Natural killer cell treated with Interleukin-12 subunit alpha and Interleukin-12 subunit beta and Interleukin-15 and Interleukin-18, amount 100 ng/mL, for 72 hours (primary cell): ENCODE results near the gene THPO. TPM values are rescaled to one million over a fixed set of nuclear protein-coding genes. Genes with fewer than 3 reads are reported as not detected.
A peak's percentile ranks its signal among the peaks of the same experiment; 100 is the strongest.

ENCODE experiments used
- ATAC-seq, 2 donors: fragments of 150-1000 bp; cut with Tn5 transposase in 1 of 2; sonication (Bioruptor Pico), chemical (Tn5 transposase) in 1 of 2; 2 replicates each; pipeline ENCODE4 v1.10.0; 2021
- DNase-seq: peaks from one replicate; pipeline ENCODE4 v3.0.0; 2022; ENCODE audit warnings: low spot score
- H3K27ac Mint-ChIP-seq, 2 donors: 1 replicate in 1 of 2; 2 replicates in 1 of 2; pipeline ENCODE4 v1.8.0; 2022; ENCODE audit warnings: mixed read lengths in 2 of 2, mild to moderate bottlenecking in 1 of 2, moderate library complexity in 1 of 2
- H3K27me3 Mint-ChIP-seq, 2 donors: 1 replicate in 1 of 2; 2 replicates in 1 of 2; pipeline ENCODE4 v1.8.0; 2022; ENCODE audit warnings: mixed read lengths in 2 of 2
- H3K36me3 Mint-ChIP-seq: one replicate; pipeline ENCODE4 v1.8.0; 2022; ENCODE audit warnings: mixed read lengths
- H3K4me1 Mint-ChIP-seq, 2 donors: 1 replicate in 1 of 2; 2 replicates in 1 of 2; pipeline ENCODE4 v1.8.0; 2022; ENCODE audit warnings: low read depth in 2 of 2, mixed read lengths in 2 of 2, mild to moderate bottlenecking in 1 of 2
- H3K4me3 Mint-ChIP-seq: one replicate; pipeline ENCODE4 v1.8.0; 2022; ENCODE audit warnings: mixed read lengths
- H3K9me3 Mint-ChIP-seq: 2 replicates; pipeline ENCODE4 v1.8.0; 2022; ENCODE audit warnings: mixed read lengths
- total RNA-seq, 2 donors: library from RNA; stranded (reverse); gene quantifications; one replicate each; pipeline ENCODE4 v1.2.3, GENCODE V29; 2022

THPO gene
- total RNA-seq, 2 donors from 2014 or later, result not detected

DNA sequence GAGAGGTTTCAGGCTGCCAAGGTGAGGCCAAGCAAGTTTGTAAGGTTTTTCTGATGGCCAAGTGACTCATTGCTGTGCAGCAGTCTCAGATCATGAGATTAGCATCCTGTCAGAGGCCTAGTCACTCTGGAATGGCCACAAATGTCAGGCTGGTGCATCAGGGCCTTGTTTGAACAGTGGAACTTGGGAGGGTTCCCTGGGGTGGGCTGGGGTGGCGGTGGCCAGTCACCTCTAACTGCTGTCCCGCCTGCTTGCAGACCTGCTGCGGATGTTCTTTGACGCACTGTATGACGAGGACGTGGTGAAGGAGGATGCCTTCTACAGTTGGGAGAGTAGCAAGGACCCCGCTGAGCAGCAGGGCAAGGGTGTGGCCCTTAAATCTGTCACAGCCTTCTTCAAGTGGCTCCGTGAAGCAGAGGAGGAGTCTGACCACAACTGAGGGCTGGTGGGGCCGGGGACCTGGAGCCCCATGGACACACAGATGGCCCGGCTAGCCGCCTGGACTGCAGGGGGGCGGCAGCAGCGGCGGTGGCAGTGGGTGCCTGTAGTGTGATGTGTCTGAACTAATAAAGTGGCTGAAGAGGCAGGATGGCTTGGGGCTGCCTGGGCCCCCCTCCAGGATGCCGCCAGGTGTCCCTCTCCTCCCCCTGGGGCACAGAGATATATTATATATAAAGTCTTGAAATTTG is 43.4 kb downstream of the THPO start:
- H3K36me3 Mint-ChIP-seq, result peaks cover 29% of the 10 kb centered on the region
- DNase-seq, result no peak
- peak in 1 of 2 donors; percentile 57 for ATAC-seq
- H3K27me3 Mint-ChIP-seq, result no peaks in the 10 kb centered on the region
- peak overlapping the region; percentile 62 to 70 for H3K27ac Mint-ChIP-seq
- H3K4me3 Mint-ChIP-seq, result peak overlapping the region; percentile 40
- H3K9me3 Mint-ChIP-seq, result no peaks in the 10 kb centered on the region
- peaks cover 55% of the 10 kb centered on the region in 2 donors for H3K4me1 Mint-ChIP-seq

DNA sequence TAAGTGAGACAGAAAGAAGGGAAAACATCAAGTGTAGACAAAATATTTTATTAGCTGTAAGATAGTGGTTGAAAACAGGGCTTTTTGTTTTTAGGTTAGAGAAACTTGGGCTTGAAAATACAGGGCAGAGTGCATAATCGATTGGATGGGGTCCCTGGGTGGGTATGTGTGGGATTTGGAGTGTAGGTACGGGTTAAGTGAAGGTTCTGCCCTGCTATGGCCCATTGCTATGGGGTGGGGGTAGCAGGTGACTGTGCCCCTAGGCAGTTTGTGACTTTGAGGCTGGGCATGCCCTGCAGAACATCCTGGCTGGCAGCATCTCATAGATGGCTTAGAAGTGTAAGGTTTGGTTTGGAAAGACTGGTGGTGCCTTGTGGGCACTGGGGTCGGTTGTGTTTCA is 44.3 kb downstream of the THPO start:
- DNase-seq, result no peak
- Mint-ChIP-seq H3K27me3 (no peaks in the 10 kb centered on the region), H3K36me3 (peaks cover 38% of the 10 kb centered on the region), H3K27ac (peak overlapping the region; percentile 62 to 70), H3K4me3 (peak overlapping the region; percentile 14), H3K9me3 (no peaks in the 10 kb centered on the region), H3K4me1 (peaks cover 57 to 58% of the 10 kb centered on the region in 2 donors)
- no peak for ATAC-seq

DNA sequence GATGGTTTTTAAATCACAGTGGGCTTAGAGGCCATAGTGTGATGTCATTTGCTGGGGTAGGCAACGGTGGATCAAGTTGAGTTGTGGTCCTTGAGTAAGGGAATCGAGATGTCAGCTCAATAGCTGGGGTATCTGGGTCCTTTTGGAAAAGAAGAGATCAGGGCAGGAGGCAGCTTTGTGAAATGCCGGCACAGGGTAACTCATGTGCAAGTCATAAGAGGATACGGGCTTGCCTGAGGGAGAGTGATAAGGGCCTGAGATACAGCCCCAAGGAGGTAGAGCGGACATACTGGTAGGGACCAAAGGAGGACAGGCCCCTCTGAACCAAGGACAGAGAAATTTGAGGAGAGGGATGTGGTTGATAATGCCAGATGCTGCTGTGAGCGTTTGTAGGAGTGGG is 44.8 kb downstream of the THPO start:
- Mint-ChIP-seq H3K27ac (peak overlapping the region; percentile 62 to 70), H3K36me3 (peaks cover 40% of the 10 kb centered on the region), H3K4me3 (peak overlapping the region; percentile 14), H3K27me3 (no peaks in the 10 kb centered on the region), H3K4me1 (peaks cover 58 to 60% of the 10 kb centered on the region in 2 donors), H3K9me3 (no peaks in the 10 kb centered on the region)
- ATAC-seq (no peak), DNase-seq (no peak)

DNA sequence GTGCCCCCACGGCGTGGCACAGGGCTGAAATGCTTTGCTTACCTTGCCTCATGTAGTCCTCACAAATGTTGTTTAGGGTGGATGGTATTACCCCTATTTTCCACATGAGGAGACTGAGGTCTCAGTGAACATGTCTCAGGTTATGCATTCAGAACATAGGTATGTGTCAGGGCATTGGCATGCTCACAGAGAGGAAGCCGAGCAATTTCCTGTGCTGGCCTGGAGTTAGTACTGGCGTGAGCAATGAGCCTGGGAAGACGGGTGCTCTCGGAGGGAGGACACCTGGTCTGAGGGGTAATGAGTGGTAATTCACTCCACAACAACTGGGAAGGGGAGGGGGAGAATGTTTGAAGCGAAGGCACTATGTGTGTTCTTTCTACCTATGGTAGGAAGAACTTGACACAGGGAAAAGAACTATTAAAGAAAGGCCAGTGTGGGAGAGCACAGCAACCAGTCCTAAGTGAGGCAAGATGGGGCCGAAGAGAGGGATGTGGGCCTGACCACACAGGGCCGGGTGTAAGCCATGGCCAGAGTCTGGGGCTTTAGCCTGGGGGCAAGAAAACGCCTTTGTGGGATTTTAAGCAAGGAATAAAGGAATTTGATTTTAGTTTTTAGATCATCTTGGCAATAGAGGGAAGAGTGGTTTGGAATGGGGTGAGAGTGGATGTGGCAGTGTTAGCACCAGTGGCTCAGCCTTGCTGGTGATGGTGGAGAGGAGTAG is 45.5 kb downstream of the THPO start:
- Mint-ChIP-seq H3K4me1 (peaks cover 51 to 53% of the 10 kb centered on the region in 2 donors), H3K27me3 (no peaks in the 10 kb centered on the region), H3K36me3 (peaks cover 42% of the 10 kb centered on the region), H3K9me3 (no peaks in the 10 kb centered on the region), H3K27ac (peak overlapping the region; percentile 62 to 70), H3K4me3 (no peak overlapping the region)
- DNase-seq, result no peak
- ATAC-seq, result no peak

DNA sequence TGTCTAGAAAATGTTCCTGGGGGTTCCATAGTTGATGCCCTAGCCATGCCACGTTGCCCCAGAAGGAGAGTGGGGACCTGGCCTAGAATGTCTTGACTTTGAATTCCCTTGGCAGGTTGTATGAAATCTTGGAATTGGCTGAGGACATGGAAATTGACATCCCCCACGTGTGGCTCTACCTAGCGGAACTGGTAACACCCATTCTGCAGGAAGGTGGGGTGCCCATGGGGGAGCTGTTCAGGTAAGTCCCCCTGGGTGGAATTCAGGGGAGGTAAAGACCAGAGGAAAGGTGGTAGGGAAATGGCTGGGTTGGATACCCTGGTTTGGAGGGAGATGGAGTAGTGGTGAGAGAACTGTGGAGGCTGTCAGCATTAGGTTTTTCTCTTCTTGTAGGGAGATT is 49.5 kb downstream of the THPO start:
- ATAC-seq, result no peak
- Mint-ChIP-seq H3K27me3 (no peaks in the 10 kb centered on the region), H3K36me3 (peaks cover 54% of the 10 kb centered on the region), H3K4me1 (peaks cover 27 to 34% of the 10 kb centered on the region in 2 donors), H3K4me3 (no peak overlapping the region), H3K27ac (peak overlapping the region in 1 of 2 donors; percentile 25), H3K9me3 (no peaks in the 10 kb centered on the region)
- DNase-seq, result no peak

DNA sequence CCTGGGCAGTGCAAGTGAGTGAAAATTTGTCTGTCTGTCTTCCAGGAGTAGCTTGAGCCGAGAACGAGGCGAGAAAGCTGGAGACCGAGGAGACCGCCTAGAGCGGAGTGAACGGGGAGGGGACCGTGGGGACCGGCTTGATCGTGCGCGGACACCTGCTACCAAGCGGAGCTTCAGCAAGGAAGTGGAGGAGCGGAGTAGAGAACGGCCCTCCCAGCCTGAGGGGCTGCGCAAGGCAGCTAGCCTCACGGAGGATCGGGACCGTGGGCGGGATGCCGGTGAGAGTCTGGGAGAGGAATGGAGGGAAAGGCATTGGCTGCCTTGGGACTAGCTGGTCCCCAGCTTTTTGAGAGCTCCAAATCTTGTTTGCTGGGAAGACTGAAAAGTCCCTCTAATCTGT is 50.8 kb downstream of the THPO start:
- Mint-ChIP-seq H3K4me3 (no peak overlapping the region), H3K27ac (peak overlapping the region in 1 of 2 donors; percentile 16), H3K9me3 (no peaks in the 10 kb centered on the region), H3K4me1 (peaks cover 13 to 21% of the 10 kb centered on the region in 2 donors), H3K36me3 (peaks cover 47% of the 10 kb centered on the region), H3K27me3 (no peaks in the 10 kb centered on the region)
- DNase-seq, result no peak
- no peak for ATAC-seq

DNA sequence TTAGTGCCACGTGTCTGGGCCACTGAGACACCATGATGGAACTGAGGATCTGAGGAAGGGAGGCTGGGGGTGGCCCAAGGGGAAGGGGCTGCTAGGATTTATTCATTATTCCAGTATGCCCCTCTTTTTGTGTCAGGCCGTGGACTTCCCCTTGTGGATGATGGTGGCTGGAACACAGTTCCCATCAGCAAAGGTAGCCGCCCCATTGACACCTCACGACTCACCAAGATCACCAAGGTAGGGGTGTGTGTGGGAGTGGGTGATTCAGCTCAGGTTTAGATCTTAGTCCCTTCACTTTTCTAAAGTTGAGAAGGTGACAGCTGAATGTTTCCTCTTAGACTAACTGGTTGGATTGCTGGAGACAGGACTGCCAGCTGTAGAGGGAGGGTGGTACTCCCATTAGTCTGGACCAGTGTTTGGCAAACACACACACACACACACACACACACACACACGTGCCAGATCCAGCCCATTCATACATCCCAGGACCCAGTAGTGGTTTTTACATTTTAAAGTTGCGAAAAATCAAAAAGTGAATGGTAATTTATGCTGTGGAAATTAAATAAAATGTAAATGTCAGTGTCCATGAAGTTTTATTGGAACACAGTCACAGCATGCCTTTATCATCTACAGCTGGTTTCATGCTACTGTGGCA is 52.2 kb downstream of the THPO start:
- Mint-ChIP-seq H3K27ac (no peak overlapping the region), H3K36me3 (peaks cover 55% of the 10 kb centered on the region), H3K4me3 (no peak overlapping the region), H3K4me1 (peaks cover 20 to 21% of the 10 kb centered on the region in 2 donors), H3K9me3 (no peaks in the 10 kb centered on the region), H3K27me3 (no peaks in the 10 kb centered on the region)
- DNase-seq (no peak), ATAC-seq (no peak)

DNA sequence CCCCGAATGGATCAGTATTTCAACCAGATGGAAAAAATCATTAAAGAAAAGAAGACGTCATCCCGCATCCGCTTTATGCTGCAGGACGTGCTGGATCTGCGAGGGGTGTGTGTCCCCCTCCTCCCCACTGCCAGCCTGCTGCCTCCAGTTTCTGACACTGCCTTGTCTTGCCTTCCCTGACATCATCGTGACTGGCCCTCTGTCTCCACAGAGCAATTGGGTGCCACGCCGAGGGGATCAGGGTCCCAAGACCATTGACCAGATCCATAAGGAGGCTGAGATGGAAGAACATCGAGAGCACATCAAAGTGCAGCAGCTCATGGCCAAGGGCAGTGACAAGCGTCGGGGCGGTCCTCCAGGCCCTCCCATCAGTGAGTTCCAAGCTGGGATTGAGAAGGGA is 52.7 kb downstream of the THPO start:
- Mint-ChIP-seq H3K36me3 (peaks cover 57% of the 10 kb centered on the region), H3K4me1 (peaks cover 22 to 23% of the 10 kb centered on the region in 2 donors), H3K27me3 (no peaks in the 10 kb centered on the region), H3K27ac (no peak overlapping the region), H3K9me3 (no peaks in the 10 kb centered on the region), H3K4me3 (no peak overlapping the region)
- ATAC-seq (no peak), DNase-seq (no peak)

DNA sequence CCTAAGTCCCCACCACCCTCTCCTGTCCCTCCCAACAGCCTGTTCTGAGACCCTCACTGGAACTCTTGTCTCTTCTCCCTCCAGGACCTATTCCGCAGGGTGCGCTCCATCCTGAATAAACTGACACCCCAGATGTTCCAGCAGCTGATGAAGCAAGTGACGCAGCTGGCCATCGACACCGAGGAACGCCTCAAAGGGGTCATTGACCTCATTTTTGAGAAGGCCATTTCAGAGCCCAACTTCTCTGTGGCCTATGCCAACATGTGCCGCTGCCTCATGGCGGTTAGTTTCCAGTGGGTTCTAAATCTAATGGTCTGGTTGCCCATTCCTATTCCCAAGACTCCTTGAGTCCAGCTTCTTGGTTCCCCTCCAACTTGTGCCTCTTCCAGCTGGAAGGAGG is 54.3 kb downstream of the THPO start:
- ATAC-seq, result no peak
- Mint-ChIP-seq H3K27me3 (no peaks in the 10 kb centered on the region), H3K9me3 (no peaks in the 10 kb centered on the region), H3K4me1 (peaks cover 25 to 27% of the 10 kb centered on the region in 2 donors), H3K36me3 (peaks cover 45% of the 10 kb centered on the region), H3K27ac (no peak overlapping the region), H3K4me3 (no peak overlapping the region)
- DNase-seq, result no peak

DNA sequence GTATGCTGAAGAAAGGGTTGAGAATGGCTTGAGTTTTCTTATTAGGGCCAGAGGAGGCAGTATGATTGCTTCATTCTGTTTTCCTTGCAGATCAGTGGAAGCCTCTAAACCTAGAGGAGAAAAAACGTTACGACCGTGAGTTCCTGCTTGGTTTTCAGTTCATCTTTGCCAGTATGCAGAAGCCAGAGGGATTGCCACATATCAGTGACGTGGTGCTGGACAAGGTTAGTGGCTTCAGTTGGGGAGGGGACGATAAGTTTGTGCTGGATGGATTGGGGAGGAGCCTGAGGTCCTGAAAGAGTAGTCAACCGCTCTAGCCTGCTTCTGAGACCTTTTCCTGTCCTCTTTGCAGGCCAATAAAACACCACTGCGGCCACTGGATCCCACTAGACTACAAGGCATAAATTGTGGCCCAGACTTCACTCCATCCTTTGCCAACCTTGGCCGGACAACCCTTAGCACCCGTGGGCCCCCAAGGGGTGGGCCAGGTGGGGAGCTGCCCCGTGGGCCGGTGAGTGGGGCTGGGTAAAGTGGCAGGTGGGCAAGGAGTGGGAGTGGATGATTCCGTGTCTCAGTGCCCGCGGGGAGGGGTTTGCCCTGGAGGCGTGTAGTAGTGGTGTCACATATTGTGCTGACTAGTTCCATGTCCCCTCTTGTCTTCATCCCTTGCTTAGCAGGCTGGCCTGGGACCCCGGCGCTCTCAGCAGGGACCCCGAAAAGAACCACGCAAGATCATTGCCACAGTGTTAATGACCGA is 55.1 kb downstream of the THPO start:
- Mint-ChIP-seq H3K27ac (peak overlapping the region in 1 of 2 donors; percentile 35), H3K4me1 (peaks cover 24 to 30% of the 10 kb centered on the region in 2 donors), H3K27me3 (no peaks in the 10 kb centered on the region), H3K9me3 (no peaks in the 10 kb centered on the region), H3K4me3 (no peak overlapping the region), H3K36me3 (peaks cover 46% of the 10 kb centered on the region)
- no peak for ATAC-seq
- DNase-seq, result no peak

Other genes starting within 250 kb of the THPO start
- 10 to 100 TPM; 63.0 to 91.9 TPM for gene EIF2B5, start 242.8 kb downstream of the THPO start, total RNA-seq
- 10 to 100 TPM; 52.3 to 60.3 TPM for gene DVL3, start 222.8 kb downstream of the THPO start, total RNA-seq
- gene AP2M1, start 203.4 kb downstream of the THPO start, total RNA-seq, result 100 to 1,000 TPM; 190 to 242 TPM
- 100 to 1,000 TPM; 102 to 144 TPM for gene ABCF3, start 192.0 kb downstream of the THPO start, total RNA-seq
- not detected for gene VWA5B2, start 148.6 kb downstream of the THPO start, total RNA-seq
- 10 to 100 TPM; 52.2 to 80.2 TPM for gene ALG3, start 129.2 kb downstream of the THPO start, total RNA-seq
- gene EEF1AKMT4, start 128.5 kb downstream of the THPO start, total RNA-seq, result 10 to 100 TPM; 11.9 to 16.8 TPM
- gene CAMK2N2, start 116.7 kb downstream of the THPO start, total RNA-seq, result 1 to 10 TPM in 1 of 2 donors, under 1 TPM in 1; 0.53 to 1.2 TPM
- not detected for gene ECE2, start 102.2 kb downstream of the THPO start, total RNA-seq
- gene PSMD2, start 79.0 kb downstream of the THPO start, total RNA-seq, result 100 to 1,000 TPM; 285 to 328 TPM
- gene EIF4G1, start 63.6 kb downstream of the THPO start, total RNA-seq, result 100 to 1,000 TPM; 535 to 855 TPM
- 1 to 10 TPM; 3.2 to 5.8 TPM for gene FAM131A, start 40.6 kb downstream of the THPO start, total RNA-seq
- 10 to 100 TPM in 1 of 2 donors, 1 to 10 TPM in 1; 6.5 to 10.5 TPM for gene CLCN2, start 16.6 kb downstream of the THPO start, total RNA-seq
- 100 to 1,000 TPM; 111 to 142 TPM for gene POLR2H, start 16.5 kb downstream of the THPO start, total RNA-seq
- not detected for gene CHRD, start 1.8 kb upstream of the THPO start, total RNA-seq
- not detected for gene EPHB3, start 183.6 kb upstream of the THPO start, total RNA-seq